T-cell (primary cell): ENCODE data around the gene ACY1. TPM values are rescaled to one million over a fixed set of nuclear protein-coding genes. Genes with fewer than 3 reads are reported as not detected.
A peak's percentile ranks its signal among the peaks of the same experiment; 100 is the strongest.

Experiments
- ATAC-seq, 4 experiments: fragments of 200-7000 bp in 3 of 4; fragments of 150-1000 bp in 1 of 4; cut with Tn5 transposase; replicated peaks in 1 of 4; 1 replicate in 3 of 4; 2 replicates in 1 of 4; pipeline ENCODE4 v1.10.0; 2021; ENCODE audit warnings: moderate library complexity in 3 of 4, mild to moderate bottlenecking in 2 of 4, moderate number of reproducible peaks in 1 of 4
- CTCF ChIA-PET, 2 donors: fragments of 300-600 bp; sonication (Branson Sonifier 250); formaldehyde crosslinking; loops; one replicate each; lab custom pipeline; 2022; ENCODE audit warnings: antibody characterized with exemption in 2 of 2; lab: Charles Lee
- POLR2A ChIA-PET, 2 donors: fragments of 300-600 bp; sonication (Branson Sonifier 250); formaldehyde crosslinking; loops; one replicate each; lab custom pipeline; 2022; ENCODE audit warnings: antibody characterized with exemption in 2 of 2; lab: Charles Lee
- DNase-seq, 35 experiments: peaks; one replicate each; pipeline versions ENCODE4 v3.0.0 to v3.0.0-alpha.2; 2013 to 2023
- H3K27ac ChIP-seq: one replicate; pipeline ENCODE4 v1.5.1; 2013; ENCODE audit warnings: low read length
- H3K27me3 ChIP-seq, 2 experiments: replicated peaks in 1 of 2; 1 replicate in 1 of 2; 2 replicates in 1 of 2; pipeline versions ENCODE4 v1.6.1 to v1.7.0; 2013; ENCODE audit warnings: low read length in 1 of 2, mixed read lengths in 1 of 2; ENCODE audit not compliant: control insufficient read depth in 2 of 2, insufficient read depth in 2 of 2; ENCODE audit errors: extremely low read depth in 1 of 2
- H3K36me3 ChIP-seq, 2 donors: 1 replicate in 1 of 2; 2 replicates in 1 of 2; pipeline versions ENCODE4 v1.6.1 to v1.7.0; 2013; ENCODE audit warnings: low read length in 1 of 2; ENCODE audit not compliant: control insufficient read depth in 2 of 2, insufficient read depth in 1 of 2; ENCODE audit errors: extremely low read depth in 1 of 2
- H3K4me1 ChIP-seq, 2 experiments: 1 replicate in 1 of 2; 2 replicates in 1 of 2; pipeline versions ENCODE4 v1.6.1 to v1.7.0; 2013; ENCODE audit warnings: low read length in 2 of 2, mixed read lengths in 1 of 2; ENCODE audit not compliant: insufficient read depth in 2 of 2, control insufficient read depth in 1 of 2; ENCODE audit errors: extremely low read depth in 1 of 2
- H3K4me3 ChIP-seq, 2 donors: 1 replicate in 1 of 2; 2 replicates in 1 of 2; pipeline versions ENCODE4 v1.5.1 to v1.7.0; 2013; ENCODE audit warnings: mild to moderate bottlenecking in 2 of 2, low read length in 1 of 2, moderate library complexity in 1 of 2; ENCODE audit not compliant: control insufficient read depth in 1 of 2; ENCODE audit errors: extremely low read depth in 1 of 2
- H3K9me3 ChIP-seq: 2 replicates; pipeline ENCODE4 v1.7.0; 2013
- H3K27ac Mint-ChIP-seq, 2 donors: one replicate each; pipeline ENCODE4 v1.8.0; 2020 to 2021; ENCODE audit warnings: mild to moderate bottlenecking in 2 of 2, mixed read lengths in 2 of 2
- H3K27me3 Mint-ChIP-seq, 2 donors: one replicate each; pipeline ENCODE4 v1.8.0; 2021 to 2022; ENCODE audit warnings: mixed read lengths in 2 of 2
- H3K36me3 Mint-ChIP-seq: one replicate; pipeline ENCODE4 v1.8.0; 2021; ENCODE audit warnings: mixed read lengths
- H3K4me1 Mint-ChIP-seq, 3 donors: one replicate each; pipeline ENCODE4 v1.8.0; 2020 to 2022; ENCODE audit warnings: mixed read lengths in 3 of 3, mild to moderate bottlenecking in 1 of 3
- H3K4me3 Mint-ChIP-seq, 3 donors: one replicate each; pipeline ENCODE4 v1.8.0; 2020 to 2022; ENCODE audit warnings: mild to moderate bottlenecking in 3 of 3, mixed read lengths in 3 of 3, moderate library complexity in 3 of 3
- H3K9me3 Mint-ChIP-seq, 3 donors: one replicate each; pipeline ENCODE4 v1.8.0; 2020 to 2022; ENCODE audit warnings: mixed read lengths in 3 of 3
- WGBS: methylation state at CpG from one replicate; pipeline ENCODE4 v1.1.5; 2013; ENCODE audit warnings: missing lambda C conversion rate; ENCODE audit not compliant: insufficient coverage; 5-methylcytosine and 5-hydroxymethylcytosine counted together
- total RNA-seq, 35 experiments: library from RNA in 6 of 35; stranded (reverse) in 6 of 35; fragments of 120-200 nt in 1 of 35; gene quantifications; one replicate each; pipeline versions ENCODE4 v1.2.1 to v1.2.4 and lab custom pipeline; 2013 to 2026

The ACY1 gene
- total RNA-seq, 5 donors from 2014 or later (not counting 1 experiment from before 2014, with no cell fraction given), result 6.2 to 19.0 (median 13.3) TPM

GRCh38 chr3:52036222-52036694, 52.9 kb downstream of the ACY1 start:
- no peak overlapping the region for H3K4me3 ChIP-seq
- CTCF ChIA-PET, result interaction anchor here (0.6 to 0.7 kb wide), 3 partner anchors 13 to 119 kb away, joined by 3 read pairs; no protein-coding TSS in a partner anchor
- Mint-ChIP-seq H3K36me3 (no peaks in the 10 kb centered on the region), H3K27me3 (no peaks in the 10 kb centered on the region), H3K4me3 (no peak overlapping the region), H3K4me1 (peaks cover 0 to under 1% (median 0%) of the 10 kb centered on the region in 3 donors), H3K9me3 (no peaks in the 10 kb centered on the region), H3K27ac (no peak overlapping the region)
- peaks cover 0 to 6% of the 10 kb centered on the region in 2 experiments for H3K4me1 ChIP-seq
- POLR2A ChIA-PET, result no interaction called here
- H3K9me3 ChIP-seq, result no peaks in the 10 kb centered on the region
- DNase-seq (no peak), ATAC-seq (no peak)
- no peaks in the 10 kb centered on the region for H3K36me3 ChIP-seq
- 88% methylated on average over 2 of the region's 5 CpGs for WGBS
- peaks cover 0 to 18% of the 10 kb centered on the region in 2 experiments for H3K27me3 ChIP-seq
- no peak overlapping the region for H3K27ac ChIP-seq

DNA sequence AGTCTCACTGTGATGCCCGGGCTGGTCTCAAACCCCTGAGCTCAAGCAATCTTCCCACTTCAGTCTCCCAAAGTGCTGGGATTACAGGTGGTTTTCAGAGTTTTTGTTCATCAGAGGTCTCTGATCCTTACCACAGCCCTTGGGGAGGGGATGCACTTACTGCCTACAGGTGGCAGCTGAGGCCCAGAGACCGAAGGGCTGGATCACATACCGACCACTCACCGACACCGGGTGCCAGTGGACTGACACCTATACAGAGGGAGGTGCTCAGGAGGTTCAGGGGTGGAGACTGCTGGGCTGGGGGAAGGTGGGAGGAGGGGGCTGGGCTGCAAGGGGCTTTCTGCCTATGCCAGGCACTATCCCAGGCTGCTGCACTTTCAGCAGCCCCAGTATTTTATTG, 53.5 kb downstream of the ACY1 start:
- no peak overlapping the region for H3K27ac ChIP-seq
- Mint-ChIP-seq H3K27me3 (no peaks in the 10 kb centered on the region), H3K4me3 (no peak overlapping the region), H3K27ac (no peak overlapping the region), H3K9me3 (no peaks in the 10 kb centered on the region), H3K4me1 (peaks cover 3 to 6% (median 4%) of the 10 kb centered on the region in 3 donors), H3K36me3 (no peaks in the 10 kb centered on the region)
- H3K27me3 ChIP-seq, result peaks cover 0 to 18% of the 10 kb centered on the region in 2 experiments
- no peaks in the 10 kb centered on the region for H3K9me3 ChIP-seq
- H3K4me3 ChIP-seq, result no peak overlapping the region
- no peaks in the 10 kb centered on the region for H3K36me3 ChIP-seq
- CTCF ChIA-PET, result interaction anchor here in 1 of 2 donors (0.7 kb wide), 1 partner anchor 120 kb away, joined by 3 read pairs; no protein-coding TSS in a partner anchor
- POLR2A ChIA-PET, result no interaction called here
- ATAC-seq, result peak; percentile 62 to 89 (median 74)
- 25% methylated on average over 3 of the region's 5 CpGs for WGBS
- peak in 3 of 35 experiments; percentile 10 to 46 (median 32) for DNase-seq
- peaks cover 0 to 8% of the 10 kb centered on the region in 2 experiments for H3K4me1 ChIP-seq

DNA sequence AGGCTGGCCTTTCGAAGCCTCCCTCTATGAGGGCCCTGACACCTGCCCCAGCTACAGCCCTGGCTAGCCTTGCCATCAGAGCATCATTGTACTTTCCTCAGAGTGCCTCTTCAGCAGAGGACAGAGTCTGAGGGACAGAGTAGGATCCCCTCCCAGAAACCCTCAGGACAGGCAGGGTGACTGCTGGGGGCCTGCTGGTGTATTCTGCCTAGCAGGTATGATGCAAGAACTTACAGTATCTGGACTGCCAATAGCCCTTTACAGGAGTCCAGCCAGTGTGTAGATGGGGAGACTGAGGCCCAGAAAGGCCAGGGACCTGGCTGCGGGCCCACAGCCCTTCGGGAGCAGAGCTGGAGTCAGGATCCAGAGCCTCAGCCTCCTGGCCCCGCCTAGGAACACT, 54.0 kb downstream of the ACY1 start:
- H3K4me3 ChIP-seq, result no peak overlapping the region
- ChIA-PET CTCF (interaction anchor here in 1 of 2 donors (0.6 kb wide), 1 partner anchor 216 kb away, joined by 3 read pairs; no protein-coding TSS in a partner anchor), POLR2A (no interaction called here)
- no peaks in the 10 kb centered on the region for H3K27me3 Mint-ChIP-seq
- no peak overlapping the region for H3K27ac Mint-ChIP-seq
- peaks cover 7 to 11% (median 9%) of the 10 kb centered on the region in 3 donors for H3K4me1 Mint-ChIP-seq
- H3K36me3 ChIP-seq, result no peaks in the 10 kb centered on the region
- H3K9me3 ChIP-seq, result no peaks in the 10 kb centered on the region
- peaks cover 0 to 11% of the 10 kb centered on the region in 2 experiments for H3K4me1 ChIP-seq
- H3K4me3 Mint-ChIP-seq, result no peak overlapping the region
- ATAC-seq (no peak), DNase-seq (no peak)
- H3K27me3 ChIP-seq, result peaks cover 0 to 18% of the 10 kb centered on the region in 2 experiments
- WGBS, result 86% methylated on average over 4 of the region's 4 CpGs
- H3K9me3 Mint-ChIP-seq, result no peaks in the 10 kb centered on the region
- H3K27ac ChIP-seq, result no peak overlapping the region
- no peaks in the 10 kb centered on the region for H3K36me3 Mint-ChIP-seq

DNA sequence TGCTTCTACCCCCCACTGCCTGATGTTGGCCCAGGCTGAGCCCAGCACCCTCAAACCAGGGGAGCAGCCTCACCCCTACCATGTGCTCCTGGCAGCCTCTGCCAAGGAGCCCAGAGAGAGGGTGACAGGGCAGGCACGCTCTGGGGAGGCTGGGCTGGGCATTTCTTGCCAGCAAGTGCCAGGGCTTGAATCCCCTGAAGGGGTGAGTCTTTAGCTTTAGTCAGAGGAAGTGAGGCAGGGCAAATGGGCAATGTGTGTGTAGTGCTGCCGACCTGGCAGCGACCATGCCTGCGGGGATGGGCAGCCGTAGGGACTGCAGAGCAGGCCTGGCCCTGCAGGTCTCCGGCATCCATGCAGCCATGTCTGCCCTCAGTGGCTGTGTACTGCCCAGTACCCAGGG, 54.9 kb downstream of the ACY1 start:
- peaks cover 0 to 15% of the 10 kb centered on the region in 2 experiments for H3K27me3 ChIP-seq
- H3K4me1 Mint-ChIP-seq, result peaks cover 7 to 14% (median 9%) of the 10 kb centered on the region in 3 donors
- no peaks in the 10 kb centered on the region for H3K27me3 Mint-ChIP-seq
- no peaks in the 10 kb centered on the region for H3K9me3 Mint-ChIP-seq
- ChIA-PET POLR2A (no interaction called here), CTCF (no interaction called here)
- H3K9me3 ChIP-seq, result no peaks in the 10 kb centered on the region
- DNase-seq (no peak), ATAC-seq (no peak)
- H3K4me1 ChIP-seq, result peaks cover 0 to 11% of the 10 kb centered on the region in 2 experiments
- no peak overlapping the region for H3K4me3 ChIP-seq
- whole genome bisulfite sequencing, result 88% methylated on average over 6 of the region's 6 CpGs
- H3K27ac ChIP-seq, result no peak overlapping the region
- no peaks in the 10 kb centered on the region for H3K36me3 ChIP-seq
- H3K27ac Mint-ChIP-seq, result no peak overlapping the region
- H3K36me3 Mint-ChIP-seq, result no peaks in the 10 kb centered on the region
- no peak overlapping the region for H3K4me3 Mint-ChIP-seq

Other genes with a start within 250 kb of the ACY1 start
- gene IQCF6, start 204.3 kb upstream of the ACY1 start, total RNA-seq, result not detected
- not detected for gene IQCF2, start 121.9 kb upstream of the ACY1 start, total RNA-seq
- not detected for gene IQCF5, start 107.9 kb upstream of the ACY1 start, total RNA-seq
- gene IQCF1, start 80.2 kb upstream of the ACY1 start, total RNA-seq, result not detected
- gene RRP9, start 41.6 kb upstream of the ACY1 start, total RNA-seq, result 10 to 100 TPM; 11.4 to 20.5 (median 18.3) TPM
- gene PARP3, start 41.2 kb upstream of the ACY1 start, total RNA-seq, result 10 to 100 TPM in 3 of 5 donors, 1 to 10 TPM in 2; 8.7 to 16.3 (median 12.4) TPM
- not detected for gene GPR62, start 28.2 kb upstream of the ACY1 start, total RNA-seq
- gene PCBP4, start 16.1 kb upstream of the ACY1 start, total RNA-seq, result 10 to 100 TPM; 11.7 to 33.3 (median 26.6) TPM
- gene ABHD14B, start 9.5 kb upstream of the ACY1 start, total RNA-seq, result 10 to 100 TPM; 55.7 to 86.4 (median 78.5) TPM
- 10 to 100 TPM; 14.3 to 26.5 (median 20.8) TPM for gene ABHD14A, start 8.5 kb upstream of the ACY1 start, total RNA-seq
- gene RPL29, start 12.4 kb downstream of the ACY1 start, total RNA-seq, result 1,000 to 10,000 TPM; 1,518 to 1,711 (median 1,629) TPM
- 10 to 100 TPM; 11.3 to 41.3 (median 39.0) TPM for gene DUSP7, start 73.0 kb downstream of the ACY1 start, total RNA-seq
- gene POC1A, start 170.9 kb downstream of the ACY1 start, total RNA-seq, result 1 to 10 TPM in 3 of 5 donors, under 1 TPM in 2; 0.91 to 1.9 (median 1.7) TPM
- gene ALAS1, start 214.6 kb downstream of the ACY1 start, total RNA-seq, result 10 to 100 TPM; 12.2 to 32.7 (median 27.1) TPM
- 1 to 10 TPM in 3 of 5 donors, under 1 TPM in 1, not detected in 1; 0.54 to 2.9 (median 2.1) TPM for gene TLR9, start 242.1 kb downstream of the ACY1 start, total RNA-seq